Lung (tissue), 12 donors: Measurements from ENCODE around the gene NAXE. TPM values are rescaled to one million over a fixed set of nuclear protein-coding genes. Genes with fewer than 3 reads are reported as not detected.

Experiments
- ATAC-seq: fragments of 200-7000 bp; cut with Tn5 transposase; one replicate; pipeline ENCODE4 v1.9.1; 2020; ENCODE audit warnings: moderate number of reproducible peaks; ENCODE audit not compliant: insufficient read depth, low FRiP score
- DNase-seq, 3 donors: peaks; one replicate each; pipeline ENCODE4 v3.0.0-alpha.2; 2013 to 2017
- H3K27ac ChIP-seq, 2 donors: one replicate each; pipeline ENCODE4 v1.5.1; 2013; ENCODE audit warnings: mild to moderate bottlenecking in 2 of 2, moderate library complexity in 2 of 2, control low read depth in 1 of 2, inconsistent platforms in 1 of 2, low read depth in 1 of 2, low read length in 1 of 2
- H3K27me3 ChIP-seq, 3 donors: one replicate each; pipeline ENCODE4 v1.5.1; 2013; ENCODE audit warnings: low read length in 2 of 3; ENCODE audit not compliant: control insufficient read depth in 3 of 3, insufficient read depth in 3 of 3
- H3K36me3 ChIP-seq, 4 donors: one replicate each; pipeline ENCODE4 v1.5.1; 2013; ENCODE audit warnings: low read length in 4 of 4, mild to moderate bottlenecking in 1 of 4, moderate library complexity in 1 of 4; ENCODE audit not compliant: control insufficient read depth in 4 of 4, insufficient read depth in 4 of 4
- H3K4me1 ChIP-seq, 5 donors: one replicate each; pipeline ENCODE4 v1.5.1; 2013; ENCODE audit warnings: low read length in 5 of 5, mild to moderate bottlenecking in 2 of 5, moderate library complexity in 1 of 5; ENCODE audit not compliant: control insufficient read depth in 5 of 5, insufficient read depth in 5 of 5
- H3K4me3 ChIP-seq: one replicate; pipeline ENCODE4 v1.5.1; 2013; ENCODE audit warnings: mild to moderate bottlenecking, control low read depth, moderate library complexity
- H3K9ac ChIP-seq, 2 donors: one replicate each; pipeline ENCODE4 v1.5.1; 2013; ENCODE audit warnings: low read length in 2 of 2, control low read depth in 1 of 2; ENCODE audit not compliant: insufficient read depth in 1 of 2
- H3K9me3 ChIP-seq, 4 donors: one replicate each; pipeline ENCODE4 v1.5.1; 2013; ENCODE audit warnings: low read length in 3 of 4, mild to moderate bottlenecking in 1 of 4, moderate library complexity in 1 of 4; ENCODE audit not compliant: control insufficient read depth in 4 of 4, insufficient read depth in 3 of 4
- WGBS, 2 donors: extraction: QIAGEN DNeasy Blood & Tissue Kit; methylation state at CpG; one replicate each; pipeline ENCODE4 v1.1.7; 2013; 5-methylcytosine and 5-hydroxymethylcytosine counted together
- polyA plus RNA-seq, 2 donors: library from polyadenylated mRNA; stranded (reverse); fragments of 200-250 nt; gene quantifications; one replicate each; pipeline ENCODE4 v1.2.1, GENCODE V29; 2013
- total RNA-seq, 2 donors: library from RNA; depleted of rRNA in 1 of 2; stranded (reverse); fragments of >200 nt in 1 of 2; gene quantifications; one replicate each; pipeline ENCODE4 v1.2.1, GENCODE V29; 2014 to 2021
- TF ChIP-seq, protein P1 (sequence below): IDR thresholded peaks from 2 replicates; pipeline ENCODE4 v1.5.1; 2012; ENCODE audit warnings: mild to moderate bottlenecking; ENCODE audit errors: control extremely low read depth, extremely low read depth
- donor health status: control.
- donor health status: control.
- donor health status: Bipolar disorder and iron deficiency.
- donor health status: healthy.
- donor health status: DM: yes; HTN: yes; CAD: no.

Gene NAXE
- total and polyA plus RNA-seq, 4 donors: 38.1 to 95.8 (median 78.8) TPM

DNA sequence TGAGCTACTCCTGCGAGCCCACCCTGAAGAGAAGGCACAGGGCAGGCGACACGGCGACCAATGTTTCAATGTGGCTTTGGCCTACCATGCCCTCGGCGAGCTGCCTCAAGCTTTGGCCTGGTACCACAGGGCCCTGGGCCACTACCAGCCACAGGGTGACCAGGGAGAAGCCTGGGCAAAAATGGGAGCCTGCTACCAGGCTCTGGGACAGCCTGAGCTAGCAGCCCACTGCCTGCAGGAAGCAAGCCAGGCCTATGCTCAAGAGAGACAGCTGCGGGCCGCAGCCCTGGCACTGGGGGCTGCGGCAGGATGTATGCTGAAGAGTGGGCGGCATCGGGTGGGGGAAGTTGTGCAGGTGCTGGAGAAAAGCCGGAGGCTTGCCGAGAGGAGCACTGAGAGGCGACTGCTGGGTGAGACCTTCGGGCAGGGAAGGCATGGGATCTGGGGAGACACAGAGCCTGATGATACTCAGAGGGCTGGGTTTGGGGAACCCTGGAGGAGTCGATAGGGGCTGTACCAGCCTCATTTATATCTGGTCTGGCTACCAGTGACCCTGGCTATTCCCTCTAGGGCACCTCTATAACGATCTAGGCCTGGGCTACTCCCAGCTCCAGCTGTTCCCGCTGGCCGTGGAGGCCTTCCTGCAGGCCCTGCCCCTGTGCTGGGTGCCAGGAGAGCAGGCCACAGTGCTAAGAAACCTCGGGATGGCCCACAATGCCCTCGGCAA is 9.8 kb upstream of the NAXE start:
- Histone ChIP-seq H3K36me3 (no peaks in the 10 kb centered on the region), H3K9ac (no peak overlapping the region), H3K27me3 (peaks cover 0 to 2% (median 0%) of the 10 kb centered on the region in 3 donors), H3K27ac (no peak overlapping the region), H3K9me3 (no peaks in the 10 kb centered on the region), H3K4me1 (no peaks in the 10 kb centered on the region), H3K4me3 (no peak overlapping the region)
- TF ChIP-seq, protein P1, sequence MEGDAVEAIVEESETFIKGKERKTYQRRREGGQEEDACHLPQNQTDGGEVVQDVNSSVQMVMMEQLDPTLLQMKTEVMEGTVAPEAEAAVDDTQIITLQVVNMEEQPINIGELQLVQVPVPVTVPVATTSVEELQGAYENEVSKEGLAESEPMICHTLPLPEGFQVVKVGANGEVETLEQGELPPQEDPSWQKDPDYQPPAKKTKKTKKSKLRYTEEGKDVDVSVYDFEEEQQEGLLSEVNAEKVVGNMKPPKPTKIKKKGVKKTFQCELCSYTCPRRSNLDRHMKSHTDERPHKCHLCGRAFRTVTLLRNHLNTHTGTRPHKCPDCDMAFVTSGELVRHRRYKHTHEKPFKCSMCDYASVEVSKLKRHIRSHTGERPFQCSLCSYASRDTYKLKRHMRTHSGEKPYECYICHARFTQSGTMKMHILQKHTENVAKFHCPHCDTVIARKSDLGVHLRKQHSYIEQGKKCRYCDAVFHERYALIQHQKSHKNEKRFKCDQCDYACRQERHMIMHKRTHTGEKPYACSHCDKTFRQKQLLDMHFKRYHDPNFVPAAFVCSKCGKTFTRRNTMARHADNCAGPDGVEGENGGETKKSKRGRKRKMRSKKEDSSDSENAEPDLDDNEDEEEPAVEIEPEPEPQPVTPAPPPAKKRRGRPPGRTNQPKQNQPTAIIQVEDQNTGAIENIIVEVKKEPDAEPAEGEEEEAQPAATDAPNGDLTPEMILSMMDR: no peak
- DNase-seq: no peak
- ATAC-seq: no peak
- WGBS, 2 donors: 57 to 75% methylated on average over 21 of the region's 21 CpGs

- 60 to 76% methylated on average over 9 of the region's 9 CpGs for WGBS, 2 donors
- Histone ChIP-seq H3K27me3 (peaks cover 0 to 2% (median 0%) of the 10 kb centered on the region in 3 donors), H3K27ac (no peak overlapping the region), H3K9me3 (no peaks in the 10 kb centered on the region), H3K9ac (no peak overlapping the region), H3K36me3 (no peaks in the 10 kb centered on the region), H3K4me3 (no peak overlapping the region), H3K4me1 (no peaks in the 10 kb centered on the region)
- no peak for ATAC-seq
- TF ChIP-seq, protein P1: no peak
- no peak for DNase-seq
These were observed 9.1 kb upstream of the NAXE start for GRCh38 chr1:156582388-156583017.

DNA sequence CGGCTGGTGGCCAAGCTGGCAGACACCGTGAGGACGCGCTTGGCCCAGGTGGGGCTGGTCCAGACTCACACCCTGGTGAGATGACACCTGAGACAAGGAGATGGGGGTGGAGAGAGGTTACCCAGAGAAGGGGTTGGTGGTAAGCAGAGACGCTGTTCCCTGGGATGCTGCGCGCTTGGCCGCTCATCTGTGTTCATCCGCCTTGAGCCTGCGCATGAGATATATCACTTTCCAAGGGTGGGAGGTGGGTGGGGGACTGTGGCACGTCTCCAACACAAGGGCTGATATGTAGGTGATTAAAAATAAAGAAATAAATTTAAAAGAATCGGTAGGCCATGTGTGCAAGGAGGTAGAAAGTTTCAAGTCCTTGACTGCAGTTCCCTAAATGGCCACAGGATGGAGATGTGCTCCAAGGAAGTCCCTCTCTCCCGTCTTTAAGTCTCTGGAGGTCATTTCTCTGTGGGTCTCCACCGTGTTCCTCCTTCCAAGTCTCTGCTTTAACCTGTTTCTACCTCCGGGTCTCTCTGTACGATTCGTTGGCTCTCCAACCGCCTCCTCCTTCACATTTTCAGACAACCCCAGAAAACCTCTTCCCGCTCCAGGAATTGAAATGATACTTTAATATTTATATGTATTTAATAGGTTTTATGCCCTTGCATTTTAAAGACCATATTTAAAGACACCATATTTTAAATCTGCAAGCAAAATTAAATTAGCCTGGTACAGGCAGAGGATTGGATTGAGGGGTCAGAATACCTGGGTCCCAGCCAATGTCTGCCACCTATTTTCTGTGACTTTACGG is 7.6 kb upstream of the NAXE start:
- Histone ChIP-seq H3K4me1 (no peaks in the 10 kb centered on the region), H3K27me3 (peaks cover 0 to 2% (median 0%) of the 10 kb centered on the region in 3 donors), H3K4me3 (no peak overlapping the region), H3K36me3 (no peaks in the 10 kb centered on the region), H3K9ac (no peak overlapping the region), H3K9me3 (no peaks in the 10 kb centered on the region), H3K27ac (no peak overlapping the region)
- no peak for ATAC-seq
- peak; percentile 74 to 87 (median 82) for DNase-seq
- WGBS, 2 donors: 55 to 59% methylated on average over 20 of the region's 20 CpGs
- TF ChIP-seq, protein P1: peak; percentile 92
